GM21528 (cell line): ENCODE results near the gene RPS6KB1.
"Not testable (repeated sequence)": the region's sequence is repeated elsewhere in the genome, so short reads cannot be mapped to it uniquely, and the experiment has no call there.

Source experiments
- ATAC-seq: cut with Tn5 transposase; IDR thresholded peaks from one replicate; pipeline ENCODE4 v1.9.1; 2021; ENCODE audit warnings: mild to moderate bottlenecking, moderate library complexity; ENCODE audit not compliant: unreplicated experiment, low FRiP score

RPS6KB1 gene

DNA sequence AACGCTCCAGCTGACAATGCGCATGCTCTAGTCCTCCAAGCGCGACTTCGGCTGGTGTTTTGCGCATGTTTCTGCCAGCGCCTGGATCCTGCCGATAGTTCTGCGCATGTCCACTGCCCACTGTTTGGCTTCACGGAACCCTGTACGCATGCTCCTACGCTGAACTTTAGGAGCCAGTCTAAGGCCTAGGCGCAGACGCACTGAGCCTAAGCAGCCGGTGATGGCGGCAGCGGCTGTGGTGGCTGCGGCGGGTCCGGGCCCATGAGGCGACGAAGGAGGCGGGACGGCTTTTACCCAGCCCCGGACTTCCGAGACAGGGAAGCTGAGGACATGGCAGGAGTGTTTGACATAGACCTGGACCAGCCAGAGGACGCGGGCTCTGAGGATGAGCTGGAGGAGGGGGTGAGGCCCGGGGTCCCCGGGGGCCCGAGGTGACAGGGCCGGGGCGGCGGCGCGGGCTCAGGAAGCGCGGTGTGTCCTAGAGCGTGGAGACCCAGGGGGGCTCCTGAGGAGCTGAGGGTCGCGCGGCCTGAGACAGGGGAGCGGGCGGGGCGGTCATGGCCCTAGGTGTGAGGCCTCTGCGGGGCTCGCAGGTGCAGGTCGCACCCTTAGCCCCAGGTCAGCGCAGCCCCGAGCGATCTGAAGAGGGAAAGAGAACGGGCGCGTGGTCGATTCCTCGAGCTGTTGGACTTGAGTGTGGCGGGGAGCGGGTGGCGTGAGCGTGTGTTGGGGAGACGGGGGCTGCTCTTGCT is at the start of gene RPS6KB1, which contains the start of gene TUBD1:
Gene RPS6KB1 (plus strand): TSS at position 198 of the 752 bp plus-strand sequence. CDS start 64 bp downstream, at position 262.
Gene TUBD1 (minus strand): TSS at position 20 of the 752 bp plus-strand sequence. CDS start 1,941 bp downstream, outside the sequence.
- peak; percentile 84 for ATAC-seq

GRCh38 chr17:59844884-59845594 is 47.9 kb upstream of the RPS6KB1 start:
- ATAC-seq: no peak

GRCh38 chr17:59845595-59846393 is 47.1 kb upstream of the RPS6KB1 start:
- no peak for ATAC-seq

DNA sequence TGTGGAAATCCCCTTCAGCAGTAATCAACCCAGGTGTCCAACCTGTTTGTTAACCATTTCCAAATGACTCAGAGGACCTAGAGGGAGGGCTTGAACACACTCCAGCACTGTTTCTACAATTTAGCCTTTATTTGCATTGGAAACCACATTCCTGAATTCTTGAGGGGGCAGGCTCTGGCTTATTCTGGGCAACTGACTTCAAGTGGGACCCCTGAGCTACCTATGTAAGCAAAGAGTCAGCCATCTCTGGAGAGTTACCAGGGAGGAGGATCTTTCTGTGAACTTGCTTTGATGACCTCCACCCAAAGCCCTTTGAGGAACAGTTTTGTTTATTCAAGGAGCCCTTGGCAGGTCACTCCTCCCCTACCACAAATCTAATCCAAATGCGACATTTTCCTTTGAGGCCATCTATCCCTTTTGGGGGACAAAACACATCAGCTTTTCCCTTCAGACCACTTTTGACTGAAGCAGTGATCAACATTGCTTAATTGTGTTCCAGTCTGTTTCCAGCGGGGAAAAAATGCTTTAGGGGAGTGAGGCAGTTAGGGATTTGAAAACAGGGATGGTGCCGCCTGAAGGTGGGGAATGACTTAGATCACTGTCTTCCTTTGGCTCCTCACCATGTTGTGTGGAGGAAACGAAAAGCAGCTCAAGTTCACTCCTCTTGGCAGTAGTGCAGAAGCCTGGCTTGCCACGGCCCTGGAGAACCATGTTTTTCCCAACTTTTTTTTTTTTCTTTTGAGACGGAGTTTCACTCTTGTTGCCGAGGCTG is 46.3 kb upstream of the RPS6KB1 start:
- ATAC-seq: peak; percentile 39

- ATAC-seq: no peak
Observed at GRCh38 chr17:59848385-59848668, 44.6 kb upstream of the RPS6KB1 start.

DNA sequence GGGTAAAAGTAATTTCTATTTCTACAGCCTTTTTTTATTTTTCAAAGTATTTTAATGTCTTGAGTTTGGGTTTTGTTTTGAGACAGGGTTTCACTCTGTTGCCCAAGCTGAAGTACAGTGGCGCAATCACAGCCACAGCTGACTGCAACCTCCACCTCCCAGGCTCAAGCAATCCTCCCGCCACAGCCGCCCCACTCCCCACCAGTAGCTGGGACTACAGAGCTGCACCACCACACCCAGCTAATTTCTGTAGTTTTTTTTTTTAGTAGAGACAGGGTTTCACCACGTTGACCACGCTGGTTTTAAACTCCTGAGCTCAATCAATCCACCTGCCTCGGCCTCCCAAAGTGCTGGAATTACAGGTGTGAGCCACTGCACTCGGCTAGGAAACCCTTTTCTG is 44.1 kb upstream of the RPS6KB1 start:
- ATAC-seq: no peak

DNA sequence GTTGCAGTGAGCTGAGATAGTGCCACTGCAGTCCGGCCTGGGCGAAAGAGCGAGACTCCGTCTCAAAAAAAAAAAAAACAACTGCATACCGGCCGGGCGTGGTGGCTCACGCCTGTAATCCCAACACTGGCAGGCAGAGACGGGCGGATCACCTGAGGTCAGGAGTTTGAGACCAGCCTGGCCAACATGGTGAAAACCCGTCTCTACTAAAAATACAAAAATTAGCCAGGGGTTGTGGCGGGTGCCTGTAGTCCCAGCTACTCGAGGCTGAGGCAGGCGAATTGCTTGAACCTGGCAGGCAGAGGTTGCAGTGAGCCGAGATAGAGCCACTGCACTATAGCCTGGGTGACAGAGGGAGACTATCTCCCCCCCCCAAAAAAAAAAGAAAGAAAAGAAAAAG is 42.6 kb upstream of the RPS6KB1 start:
- not testable (repeated sequence) for ATAC-seq

- ATAC-seq: no peak
Observed at GRCh38 chr17:59851439-59852375, 41.2 kb upstream of the RPS6KB1 start.

GRCh38 chr17:59852847-59853167 is 40.1 kb upstream of the RPS6KB1 start:
- not testable (repeated sequence) for ATAC-seq

GRCh38 chr17:59853168-59853918 is 39.6 kb upstream of the RPS6KB1 start:
- no peak for ATAC-seq

DNA sequence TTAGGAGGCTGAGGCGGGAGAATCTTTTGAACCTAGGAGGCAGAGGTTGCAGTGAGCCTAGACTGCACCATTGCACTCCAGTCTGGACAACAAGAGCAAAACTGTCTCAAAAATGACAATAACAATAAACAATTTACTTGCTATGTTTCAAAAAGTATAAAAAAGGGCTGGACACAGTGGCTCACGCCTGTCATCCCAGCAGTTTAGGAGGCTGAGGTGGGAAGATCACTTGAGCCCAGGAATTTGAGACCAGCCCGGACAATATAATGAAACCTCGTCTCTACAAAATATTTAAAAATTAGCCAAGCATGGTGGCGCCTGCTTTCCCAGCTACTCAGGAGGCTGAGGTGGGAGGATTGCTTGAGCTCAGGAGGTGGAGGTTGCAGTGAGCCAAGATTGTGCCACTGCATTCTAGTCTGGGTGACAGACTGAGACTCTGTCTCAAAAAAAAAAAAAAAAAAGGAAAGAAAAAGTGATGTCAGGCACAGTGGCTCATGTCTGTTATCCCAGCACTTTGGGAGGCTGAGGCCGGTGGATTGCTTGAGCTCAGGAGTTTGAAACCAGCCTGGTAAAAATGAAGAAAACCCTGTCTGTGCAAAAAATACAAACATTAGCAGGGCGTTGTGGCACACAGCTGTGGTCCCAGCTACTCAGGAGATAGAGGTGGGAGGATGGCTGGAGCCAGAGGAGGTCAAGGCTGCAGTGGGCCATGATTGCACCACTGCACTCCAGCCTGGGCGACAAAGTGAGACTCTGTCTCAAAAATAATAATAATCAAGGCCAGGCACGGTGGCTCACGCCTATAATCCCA is 38.8 kb upstream of the RPS6KB1 start:
- ATAC-seq: not testable (repeated sequence)

- no peak for ATAC-seq
Observed at GRCh38 chr17:59856859-59857794, 35.8 kb upstream of the RPS6KB1 start.

GRCh38 chr17:59858167-59858816 is 34.6 kb upstream of the RPS6KB1 start:
- no peak for ATAC-seq

DNA sequence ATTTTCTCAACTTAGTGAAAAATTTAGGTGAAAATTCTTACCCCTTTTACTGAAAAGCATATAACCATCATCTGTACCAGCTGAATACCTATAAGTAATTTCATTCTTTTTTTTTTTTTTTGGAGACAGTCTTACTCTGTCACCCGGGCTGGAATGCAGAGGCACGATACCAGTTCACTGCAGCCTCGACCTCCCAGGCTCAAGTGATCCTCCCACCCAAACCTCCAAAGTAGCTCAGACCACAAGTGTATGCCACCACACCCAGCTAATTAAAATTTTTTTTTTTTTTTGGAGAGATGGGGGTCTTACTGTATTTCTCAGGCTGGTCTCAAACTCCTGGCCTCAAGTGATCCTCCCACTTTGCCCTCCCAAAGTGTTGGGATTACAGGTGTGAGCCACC is 34.0 kb upstream of the RPS6KB1 start:
- no peak for ATAC-seq

DNA sequence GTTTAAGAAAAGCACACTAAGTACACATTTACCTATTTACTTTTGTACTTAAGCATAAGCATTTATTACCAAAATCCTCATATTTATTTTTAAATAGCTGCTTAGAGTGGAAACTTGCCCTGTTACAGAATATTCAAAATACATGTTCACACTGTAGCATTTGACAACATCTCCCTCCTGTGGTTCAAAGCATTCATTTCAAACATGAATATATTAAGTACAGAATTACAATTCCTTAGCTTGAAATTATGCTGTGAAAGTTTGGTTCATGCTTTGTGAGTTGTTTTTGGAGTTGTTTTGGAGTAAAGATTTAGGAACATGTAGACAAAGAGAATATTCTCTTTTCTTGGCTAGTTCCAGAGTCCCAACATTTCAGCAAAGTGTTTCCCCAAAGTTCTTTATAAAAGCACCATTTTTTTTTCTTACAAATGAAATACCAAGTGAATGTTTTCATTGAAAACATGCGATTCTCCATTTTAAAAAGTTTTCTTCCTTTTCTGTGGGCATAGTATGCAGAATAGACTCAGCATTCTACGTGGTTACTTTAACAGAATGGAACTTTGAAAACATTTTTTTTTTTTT is 33.4 kb upstream of the RPS6KB1 start:
- no peak for ATAC-seq

- ATAC-seq: no peak
Observed at GRCh38 chr17:59863616-59864015, 29.3 kb upstream of the RPS6KB1 start.
